Measurements from ENCODE around the gene SMIM45.
"Not testable (repeated sequence)": the region's sequence is repeated elsewhere in the genome, so short reads cannot be mapped to it uniquely, and the experiment has no call there.

The SMIM45 gene

GRCh38 chr22:41934284-41935014 is 17.5 kb upstream of the SMIM45 start:
- no peak for DNase-seq

- DNase-seq = no peak
These were observed 17.0 kb upstream of the SMIM45 start for GRCh38 chr22:41935015-41935351.

GRCh38 chr22:41935509-41935908 is 16.4 kb upstream of the SMIM45 start:
- no peak for DNase-seq

- no peak for DNase-seq
These were observed 15.1 kb upstream of the SMIM45 start for GRCh38 chr22:41936894-41937169.

- DNase-seq = no peak
These were observed 11.7 kb upstream of the SMIM45 start for GRCh38 chr22:41939981-41940831.

- peak; percentile 68 to 89 (median 83) for DNase-seq
These were observed 10.9 kb upstream of the SMIM45 start for GRCh38 chr22:41940832-41941765.

GRCh38 chr22:41943661-41944209 is 8.2 kb upstream of the SMIM45 start:
- DNase-seq = no peak

- peak; percentile 94 to 99 (median 94) for DNase-seq
These were observed 5.1 kb upstream of the SMIM45 start, which contains the start of gene CENPM for GRCh38 chr22:41946629-41947423. TSS of gene CENPM (minus strand) at chr22:41947152. CDS start at chr22:41947076, 76 bp downstream.

GRCh38 chr22:41947424-41948080 is 4.4 kb upstream of the SMIM45 start:
- DNase-seq = no peak

GRCh38 chr22:41948142-41948541 is 3.8 kb upstream of the SMIM45 start:
- no peak for DNase-seq

- DNase-seq = not testable (repeated sequence)
These were observed 3.0 kb upstream of the SMIM45 start for GRCh38 chr22:41948928-41949296.

- DNase-seq = no peak
These were observed 2.5 kb upstream of the SMIM45 start for GRCh38 chr22:41949297-41949965.

GRCh38 chr22:41952713-41953112 is 763 bp downstream of the SMIM45 start:
- no peak for DNase-seq

GRCh38 chr22:41957941-41958556 is 6.1 kb downstream of the SMIM45 start:
- no peak for DNase-seq

GRCh38 chr22:41963453-41964111 is 11.6 kb downstream of the SMIM45 start:
- DNase-seq = no peak

- no peak for DNase-seq
These were observed 12.2 kb downstream of the SMIM45 start for GRCh38 chr22:41964112-41964491.

GRCh38 chr22:41966225-41966606 is 14.3 kb downstream of the SMIM45 start:
- DNase-seq = no peak

GRCh38 chr22:41966607-41967240 is 14.8 kb downstream of the SMIM45 start:
- peak; percentile 39 to 71 (median 45) for DNase-seq

Measured in muscle of back (tissue), 3 donors.